Activated CD4-positive, alpha-beta T cell treated with anti-CD3 and anti-CD28 coated beads, Interleukin-2, Interleukin-4, amounts not matched to agents 100 ng/mL and 50 ng/mL, durations not matched to agents 16 hours and 8 hours (primary cell): ENCODE measurements around the gene LRMDA.

ENCODE experiments used
- DNase-seq: peaks from one replicate; pipeline ENCODE4 v3.0.0-alpha.2; 2020; ENCODE audit warnings: low spot score

LRMDA gene

GRCh38 chr10:76440426-76440825, 1009.0 kb downstream of the LRMDA start:
- DNase-seq = no peak

GRCh38 chr10:76442113-76442512, 1010.7 kb downstream of the LRMDA start:
- no peak for DNase-seq

- no peak for DNase-seq
Observed at GRCh38 chr10:76444034-76444800, 1012.8 kb downstream of the LRMDA start.

GRCh38 chr10:76447578-76447977, 1016.2 kb downstream of the LRMDA start:
- no peak for DNase-seq

- DNase-seq = no peak
Observed at GRCh38 chr10:76451911-76452310, 1020.5 kb downstream of the LRMDA start.

- DNase-seq = no peak
Observed at GRCh38 chr10:76453332-76453731, 1021.9 kb downstream of the LRMDA start.

- no peak for DNase-seq
Observed at GRCh38 chr10:76453997-76454396, 1022.6 kb downstream of the LRMDA start.

- no peak for DNase-seq
Observed at GRCh38 chr10:76454506-76455140, 1023.2 kb downstream of the LRMDA start.

GRCh38 chr10:76456197-76456596, 1024.8 kb downstream of the LRMDA start:
- no peak for DNase-seq

- no peak for DNase-seq
Observed at GRCh38 chr10:76459016-76459730, 1027.7 kb downstream of the LRMDA start.

- no peak for DNase-seq
Observed at GRCh38 chr10:76461024-76461423, 1029.6 kb downstream of the LRMDA start.

GRCh38 chr10:76463111-76463510, 1031.7 kb downstream of the LRMDA start:
- no peak for DNase-seq

- no peak for DNase-seq
Observed at GRCh38 chr10:76466836-76467503, 1035.5 kb downstream of the LRMDA start.

- DNase-seq = no peak
Observed at GRCh38 chr10:76469675-76470074, 1038.3 kb downstream of the LRMDA start.

GRCh38 chr10:76479103-76479790, 1047.8 kb downstream of the LRMDA start:
- DNase-seq = no peak

- DNase-seq = no peak
Observed at GRCh38 chr10:76481178-76481577, 1049.8 kb downstream of the LRMDA start.

GRCh38 chr10:76487582-76487981, 1056.2 kb downstream of the LRMDA start:
- DNase-seq = no peak

- DNase-seq = no peak
Observed at GRCh38 chr10:76488602-76489001, 1057.2 kb downstream of the LRMDA start.

GRCh38 chr10:76491216-76491615, 1059.8 kb downstream of the LRMDA start:
- DNase-seq = no peak

- DNase-seq = no peak
Observed at GRCh38 chr10:76492026-76492425, 1060.6 kb downstream of the LRMDA start.

GRCh38 chr10:76492678-76493472, 1061.5 kb downstream of the LRMDA start:
- no peak for DNase-seq
